ENCODE data around the gene OAS2.

DNA sequence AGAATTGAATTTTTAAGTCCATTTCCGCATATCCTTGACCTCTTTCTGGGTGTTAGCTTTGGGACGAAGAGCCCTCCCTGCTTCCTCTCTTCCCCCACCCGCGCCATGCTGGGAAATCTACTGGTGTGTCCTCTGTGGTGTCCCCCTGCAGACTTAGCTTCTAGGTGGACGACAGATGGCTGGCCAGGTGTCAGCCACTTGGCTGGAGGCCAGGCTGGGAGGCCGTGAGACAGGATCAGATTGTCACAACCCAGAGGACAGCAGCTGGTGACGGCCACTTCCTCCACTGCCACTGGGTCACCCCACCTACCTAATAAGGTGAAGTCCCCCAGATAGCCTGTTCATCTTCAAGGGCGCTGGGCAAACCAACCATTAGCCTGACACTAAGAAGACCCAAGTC lies 64.9 kb downstream of the OAS2 start:
- TF ChIP-seq CTCF (IDR thresholded peaks at IDR 0.05; ENCODE audit: insufficient read depth, low read depth, low read length) (no peak), EZH2 (IDR thresholded peaks at IDR 0.05; ENCODE audit: insufficient read depth, low read length) (no peak)
